IMR-90 (cell line): ENCODE measurements around the gene GNAO1. TPM values are rescaled to one million over a fixed set of nuclear protein-coding genes. Genes with fewer than 3 reads are reported as not detected.

Source experiments
- ATAC-seq: fragments of 200-7000 bp; cut with Tn5 transposase; 2 replicates; pipeline ENCODE4 v1.9.1; 2020; ENCODE audit warnings: low read depth, mild to moderate bottlenecking, moderate library complexity
- BruUV-seq: library from RNA; stranded (reverse); fragments of 400-500 nt; replicated peaks from 2 replicates; lab custom pipeline; 2021; lab: Mats Ljungman, UMichigan
- CTCF ChIA-PET: fragments of 300-600 bp; formaldehyde crosslinking; extraction: SDS; loops from one replicate; lab custom pipeline; 2021; ENCODE audit warnings: antibody characterized with exemption; lab: Yijun Ruan, JAX
- POLR2A ChIA-PET: fragments of 300-600 bp; sonication (Branson Sonifier 250); formaldehyde crosslinking; loops from one replicate; lab custom pipeline; 2022; ENCODE audit warnings: antibody characterized with exemption; ENCODE audit not compliant: unreplicated experiment; lab: Charles Lee
- DNase-seq: peaks from one replicate; pipeline ENCODE4 v3.0.0; 2013
- H2AFZ ChIP-seq: replicated peaks from 2 replicates; pipeline ENCODE3; 2013; ENCODE audit warnings: low read length, mild to moderate bottlenecking; ENCODE audit not compliant: poor library complexity
- H2AK5ac ChIP-seq: 2 replicates; pipeline ENCODE4 v1.6.1; 2013; ENCODE audit warnings: low read depth, low read length, inconsistent platforms
- H2AK9ac ChIP-seq: replicated peaks from 2 replicates; pipeline ENCODE3; 2013; ENCODE audit warnings: mild to moderate bottlenecking, low read depth, low read length, moderate library complexity; ENCODE audit not compliant: poor library complexity
- H2BK120ac ChIP-seq: 2 replicates; pipeline ENCODE4 v1.6.1; 2013; ENCODE audit warnings: low read depth, low read length, inconsistent platforms
- H2BK15ac ChIP-seq: 3 replicates; pipeline ENCODE4 v1.6.1; 2013; ENCODE audit warnings: low read depth, low read length, inconsistent platforms
- H2BK20ac ChIP-seq: 2 replicates; pipeline ENCODE4 v1.6.1; 2013; ENCODE audit warnings: low read depth, mild to moderate bottlenecking, inconsistent platforms, low read length, moderate library complexity
- H2BK5ac ChIP-seq: 2 replicates; pipeline ENCODE4 v1.6.1; 2013; ENCODE audit warnings: mild to moderate bottlenecking, low read depth, low read length, inconsistent platforms; ENCODE audit not compliant: poor library complexity, severe bottlenecking
- H3K14ac ChIP-seq: replicated peaks from 2 replicates; pipeline ENCODE4 v1.6.1; 2013; ENCODE audit warnings: low read depth, low read length, inconsistent platforms
- H3K18ac ChIP-seq: 2 replicates; pipeline ENCODE4 v1.6.1; 2013; ENCODE audit warnings: low read depth, low read length, control low read depth
- H3K23ac ChIP-seq: 2 replicates; pipeline ENCODE4 v1.6.1; 2013; ENCODE audit warnings: low read depth, low read length, inconsistent platforms
- H3K27ac ChIP-seq: 2 replicates; pipeline ENCODE4 v1.5.1; 2013; ENCODE audit warnings: mild to moderate bottlenecking, control low read depth, low read length; ENCODE audit not compliant: insufficient read depth
- H3K27me3 ChIP-seq: 2 replicates; pipeline ENCODE4 v1.6.1; 2013; ENCODE audit warnings: low read length; ENCODE audit not compliant: control insufficient read depth, insufficient read depth
- H3K36me3 ChIP-seq: 2 replicates; pipeline ENCODE4 v1.6.1; 2013; ENCODE audit warnings: low read length, mixed read lengths; ENCODE audit not compliant: control insufficient read depth, insufficient read depth
- H3K4ac ChIP-seq: 2 replicates; pipeline ENCODE4 v1.6.1; 2013; ENCODE audit warnings: low read depth, low read length, inconsistent platforms
- H3K4me1 ChIP-seq: 2 replicates; pipeline ENCODE4 v1.6.1; 2013; ENCODE audit warnings: low read length, mixed read lengths; ENCODE audit not compliant: control insufficient read depth, insufficient read depth
- H3K4me2 ChIP-seq: 2 replicates; pipeline ENCODE4 v1.6.1; 2013; ENCODE audit warnings: low read depth, mild to moderate bottlenecking, control low read depth, low read length, moderate library complexity
- H3K4me3 ChIP-seq: 2 replicates; pipeline ENCODE4 v1.5.1; 2013; ENCODE audit warnings: low read depth, mild to moderate bottlenecking, control low read depth, low read length, moderate library complexity; ENCODE audit not compliant: insufficient read depth
- H3K56ac ChIP-seq: 2 replicates; pipeline ENCODE4 v1.6.1; 2013; ENCODE audit warnings: low read length, inconsistent platforms; ENCODE audit not compliant: insufficient read depth; ENCODE audit errors: extremely low read depth
- H3K79me1 ChIP-seq, 2 experiments: 2 replicates each; pipeline ENCODE4 v1.6.1; 2013; ENCODE audit warnings: low read length in 2 of 2, inconsistent platforms in 1 of 2, low read depth in 1 of 2
- H3K9ac ChIP-seq: 2 replicates; pipeline ENCODE4 v1.6.1; 2013; ENCODE audit warnings: low read depth, low read length, control low read depth
- H3K9me1 ChIP-seq: 2 replicates; pipeline ENCODE4 v1.6.1; 2013; ENCODE audit warnings: low read length, inconsistent platforms; ENCODE audit not compliant: insufficient read depth
- H3K9me3 ChIP-seq: 2 replicates; pipeline ENCODE4 v1.6.1; 2013; ENCODE audit warnings: low read length; ENCODE audit not compliant: control insufficient read depth, insufficient read depth
- H4K20me1 ChIP-seq: 2 replicates; pipeline ENCODE4 v1.6.1; 2013; ENCODE audit warnings: low read length, inconsistent platforms; ENCODE audit not compliant: insufficient read depth
- H4K5ac ChIP-seq: 2 replicates; pipeline ENCODE4 v1.6.1; 2013; ENCODE audit warnings: mild to moderate bottlenecking, low read depth, low read length, control low read depth
- H4K8ac ChIP-seq, 2 experiments: 2 replicates each; pipeline ENCODE4 v1.6.1; 2013; ENCODE audit warnings: low read depth in 2 of 2, low read length in 2 of 2, control low read depth in 1 of 2, inconsistent platforms in 1 of 2
- H4K91ac ChIP-seq: 2 replicates; pipeline ENCODE4 v1.6.1; 2013; ENCODE audit warnings: low read depth, low read length, inconsistent platforms; ENCODE audit not compliant: insufficient read depth
- BHLHE40 ChIP-seq: fragments of 150-350 bp; IDR thresholded peaks from 2 replicates; pipeline ENCODE4 v1.6.1; 2016; ENCODE audit warnings: mild to moderate bottlenecking, low read depth, low read length
- CEBPB ChIP-seq: IDR thresholded peaks from 2 replicates; pipeline ENCODE4 v1.6.1; 2012; ENCODE audit warnings: low read depth, low read length, improper control_type of control experiment
- ELK1 ChIP-seq: fragments of 150-350 bp; IDR thresholded peaks from 2 replicates; pipeline ENCODE4 v1.6.1; 2016; ENCODE audit warnings: low read depth, mild to moderate bottlenecking, low read length, moderate library complexity, borderline replicate concordance
- POLR2A ChIP-seq: IDR thresholded peaks from 2 replicates; pipeline ENCODE4 v1.6.1; 2012; ENCODE audit warnings: mild to moderate bottlenecking, low read depth, low read length
- RAD21 ChIP-seq: IDR thresholded peaks from 2 replicates; pipeline ENCODE4 v1.6.1; 2012; ENCODE audit warnings: low read length, improper control_type of control experiment
- RCOR1 ChIP-seq: IDR thresholded peaks from 2 replicates; pipeline ENCODE4 v1.6.1; 2012; ENCODE audit warnings: mild to moderate bottlenecking, low read length, improper control_type of control experiment; ENCODE audit not compliant: insufficient replicate concordance
- RFX5 ChIP-seq: IDR thresholded peaks from 2 replicates; pipeline ENCODE4 v1.8.0; 2012; ENCODE audit warnings: low read depth, mild to moderate bottlenecking, low read length, moderate library complexity
- SMC3 ChIP-seq: fragments of 150-350 bp; IDR thresholded peaks from 2 replicates; pipeline ENCODE4 v1.6.1; 2016; ENCODE audit warnings: low read depth, mild to moderate bottlenecking, antibody characterized with exemption, low read length, moderate library complexity
- USF2 ChIP-seq: fragments of 150-350 bp; IDR thresholded peaks from 2 replicates; pipeline ENCODE4 v1.6.1; 2017; ENCODE audit warnings: mild to moderate bottlenecking, antibody characterized with exemption, low read length, low read depth
- WGBS, 2 experiments: methylation state at CpG; one replicate each; pipeline versions ENCODE4 v1.1.5 to v1.1.7; 2013; ENCODE audit warnings: missing lambda C conversion rate in 2 of 2; ENCODE audit not compliant: insufficient read length in 1 of 2; ENCODE audit errors: extremely low coverage in 2 of 2; 5-methylcytosine and 5-hydroxymethylcytosine counted together
- dilution Hi-C: fragments of 300-500 bp; cut with HindIII; formaldehyde crosslinking; loops from one replicate; pipeline ENCODE4 v1.14.3; 2018; ENCODE audit warnings: low sequenced_read_pairs; ENCODE audit not compliant: unreplicated experiment
- in situ Hi-C: fragments of 300-500 bp; cut with MboI; formaldehyde crosslinking; loops from 3 replicates; pipeline ENCODE4 v1.14.3; 2019; ENCODE audit warnings: low sequenced_read_pairs, inconsistent platforms, mixed read lengths
- intact Hi-C: fragments of 100-400 bp; cut with micrococcal nuclease; formaldehyde crosslinking; loops from 2 replicates; pipeline ENCODE4 v1.10.0; 2022
- polyA plus RNA-seq, 3 experiments: library from polyadenylated mRNA; depleted of rRNA; stranded (reverse); fragments of >200 nt; gene quantifications; 2 replicates each; pipeline ENCODE4 v1.2.3, GENCODE V29; 2012; ENCODE audit warnings: low replicate concordance in 1 of 3
- total RNA-seq: library from RNA; depleted of rRNA; stranded (reverse); fragments of >200 nt; gene quantifications from 2 replicates; pipeline ENCODE4 v1.2.3, GENCODE V29; 2012

The GNAO1 gene
- total and polyA plus RNA-seq, 2 of the 4 experiments (the other 2 are of a cell fraction): under 0.01 to 0.07 TPM

GRCh38 chr16:56268799-56269198 lies 77.5 kb downstream of the GNAO1 start:
- BruUV-seq: no TSS peak
- dilution Hi-C loops (no loop called here), in situ Hi-C loops (no loop called here), intact Hi-C loops (no loop called here)
- Histone ChIP-seq H2BK5ac (peak overlapping the region; percentile 4), H2AK5ac (peak overlapping the region; percentile 93), H4K20me1 (no peaks in the 10 kb centered on the region), H3K18ac (peak overlapping the region; percentile 67; the same call in 1 of the 2 replicates), H3K27me3 (no peaks in the 10 kb centered on the region), H4K91ac (peak overlapping the region; percentile 91), H3K9me3 (no peaks in the 10 kb centered on the region), H3K4me2 (no peak overlapping the region), H4K8ac (peak overlapping the region; percentile 88 to 94; a peak in 3 of 4 replicates), H2BK15ac (peak overlapping the region; percentile 83), H3K36me3 (no peaks in the 10 kb centered on the region), H3K9ac (no peak overlapping the region), H3K27ac (no peak overlapping the region; the same call in 1 of the 2 replicates), H2BK20ac (peak overlapping the region; percentile 73), H2BK120ac (peak overlapping the region; percentile 79), H3K79me1 (no peaks in the 10 kb centered on the region), H2AFZ (peak overlapping the region; percentile 90), H3K23ac (no peak overlapping the region), H4K5ac (peak overlapping the region; percentile 66; the same call in 1 of the 2 replicates), H3K4me1 (peaks cover 11% of the 10 kb centered on the region), H3K4me3 (no peak overlapping the region), H3K56ac (no peak overlapping the region), H3K14ac (peak overlapping the region; percentile 82; the same call in 1 of the 2 replicates), H3K4ac (peak overlapping the region; percentile 71), H3K9me1 (peaks cover 6% of the 10 kb centered on the region; the same call in 1 of the 2 replicates), H2AK9ac (peak overlapping the region; percentile 65)
- no peak for TF ChIP-seq BHLHE40
- TF ChIP-seq RCOR1: no peak
- TF ChIP-seq USF2: no peak
- TF ChIP-seq CEBPB: no peak
- TF ChIP-seq POLR2A: no peak
- no peak for TF ChIP-seq SMC3
- TF ChIP-seq RFX5: no peak
- TF ChIP-seq ELK1: no peak
- TF ChIP-seq RAD21: no peak
- ChIA-PET CTCF (no interaction called here), POLR2A (no interaction called here)
- DNase-seq (no peak), ATAC-seq (no peak)
- WGBS, 2 experiments: 100% methylated on average over 1 of the region's 8 CpGs; no CpG with 5 or more reads in 1 of the 2 experiments
